ENCODE results near the gene SLC51A.
A peak's percentile ranks its signal among the peaks of the same experiment; 100 is the strongest.

The SLC51A gene

GRCh38 chr3:196214783-196215441 lies 1.4 kb upstream of the SLC51A start:
- no peak for DNase-seq (ENCODE audit: extremely low read depth in 1 of 2, low read depth in 1 of 2)

- no peak for DNase-seq (ENCODE audit: extremely low read depth in 1 of 2, low read depth in 1 of 2)
These were observed 777 bp upstream of the SLC51A start for GRCh38 chr3:196215493-196216020.

- no peak for DNase-seq (ENCODE audit: extremely low read depth in 1 of 2, low read depth in 1 of 2)
These were observed 412 bp downstream of the SLC51A start for GRCh38 chr3:196216681-196217211.

GRCh38 chr3:196217307-196218154 lies 1.2 kb downstream of the SLC51A start:
- DNase-seq (ENCODE audit: extremely low read depth in 1 of 2, low read depth in 1 of 2) = no peak

- DNase-seq (ENCODE audit: extremely low read depth in 1 of 2, low read depth in 1 of 2) = no peak
These were observed 1.9 kb downstream of the SLC51A start for GRCh38 chr3:196218155-196218712.

- DNase-seq (ENCODE audit: extremely low read depth in 1 of 2, low read depth in 1 of 2) = peak; percentile 7 to 39
These were observed 3.0 kb downstream of the SLC51A start for GRCh38 chr3:196219194-196219969.

- no peak for DNase-seq (ENCODE audit: extremely low read depth in 1 of 2, low read depth in 1 of 2)
These were observed 3.6 kb downstream of the SLC51A start for GRCh38 chr3:196219970-196220311.

GRCh38 chr3:196220587-196220986 lies 4.3 kb downstream of the SLC51A start:
- no peak for DNase-seq (ENCODE audit: extremely low read depth in 1 of 2, low read depth in 1 of 2)

GRCh38 chr3:196220991-196221390 lies 4.7 kb downstream of the SLC51A start:
- no peak for DNase-seq (ENCODE audit: extremely low read depth in 1 of 2, low read depth in 1 of 2)

GRCh38 chr3:196222876-196223595 lies 6.7 kb downstream of the SLC51A start:
- DNase-seq (ENCODE audit: extremely low read depth in 1 of 2, low read depth in 1 of 2) = no peak

GRCh38 chr3:196225086-196225485 lies 8.8 kb downstream of the SLC51A start:
- no peak for DNase-seq (ENCODE audit: extremely low read depth in 1 of 2, low read depth in 1 of 2)

GRCh38 chr3:196225763-196226364 lies 9.5 kb downstream of the SLC51A start:
- DNase-seq (ENCODE audit: extremely low read depth in 1 of 2, low read depth in 1 of 2) = no peak

- no peak for DNase-seq (ENCODE audit: extremely low read depth in 1 of 2, low read depth in 1 of 2)
These were observed 10.8 kb downstream of the SLC51A start for GRCh38 chr3:196227121-196227561.

- no peak for DNase-seq (ENCODE audit: extremely low read depth in 1 of 2, low read depth in 1 of 2)
These were observed 11.5 kb downstream of the SLC51A start for GRCh38 chr3:196227629-196228493.

GRCh38 chr3:196232154-196232881 lies 16.0 kb downstream of the SLC51A start:
- no peak for DNase-seq (ENCODE audit: extremely low read depth in 1 of 2, low read depth in 1 of 2)

- DNase-seq (ENCODE audit: extremely low read depth in 1 of 2, low read depth in 1 of 2) = no peak
These were observed 16.5 kb downstream of the SLC51A start for GRCh38 chr3:196232882-196233251.

- DNase-seq (ENCODE audit: extremely low read depth in 1 of 2, low read depth in 1 of 2) = no peak
These were observed 19.3 kb downstream of the SLC51A start for GRCh38 chr3:196235452-196236122.

GRCh38 chr3:196236223-196236622 lies 19.9 kb downstream of the SLC51A start:
- DNase-seq (ENCODE audit: extremely low read depth in 1 of 2, low read depth in 1 of 2) = no peak

Measured in stimulated activated CD8-positive, alpha-beta memory T cell treated with anti-CD3 and anti-CD28 coated beads, Interleukin-7, amount 100 ng/mL, for 48 hours (primary cell).